HG02798 (cell line): ENCODE data around the gene SLC4A11.

Experiments used
- ATAC-seq: cut with Tn5 transposase; IDR thresholded peaks from one replicate; pipeline ENCODE4 v1.9.1; 2021; ENCODE audit warnings: mild to moderate bottlenecking; ENCODE audit not compliant: unreplicated experiment, poor library complexity

The SLC4A11 gene

GRCh38 chr20:3247638-3248037 lies 8.6 kb upstream of the SLC4A11 start:
- no peak for ATAC-seq

GRCh38 chr20:3246682-3247081 lies 7.7 kb upstream of the SLC4A11 start:
- ATAC-seq: no peak

DNA sequence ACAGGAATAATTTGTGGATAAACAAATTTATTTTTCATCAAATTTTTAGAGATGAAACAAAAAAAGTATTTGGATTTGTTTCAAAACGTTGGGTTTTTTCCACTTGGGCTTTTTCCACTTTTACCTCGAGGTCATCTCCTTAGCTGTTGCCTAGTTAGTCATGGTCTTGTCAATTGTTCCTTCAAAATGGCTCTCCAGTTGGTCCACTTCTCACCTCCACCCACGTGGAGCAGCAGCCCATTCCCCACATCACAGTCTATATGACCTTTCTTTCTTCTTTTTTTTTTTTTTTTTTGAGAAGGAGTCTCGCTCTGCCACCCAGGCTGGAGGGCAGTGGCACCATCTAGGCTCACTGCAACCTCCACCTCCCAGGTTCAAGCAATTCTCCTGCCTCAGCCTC lies 6.7 kb upstream of the SLC4A11 start:
- ATAC-seq: no peak

- no peak for ATAC-seq
Observed at GRCh38 chr20:3245156-3245555, 6.2 kb upstream of the SLC4A11 start.

- ATAC-seq: no peak
Observed at GRCh38 chr20:3244613-3245012, 5.6 kb upstream of the SLC4A11 start.

- no peak for ATAC-seq
Observed at GRCh38 chr20:3243718-3244358, 4.8 kb upstream of the SLC4A11 start.

DNA sequence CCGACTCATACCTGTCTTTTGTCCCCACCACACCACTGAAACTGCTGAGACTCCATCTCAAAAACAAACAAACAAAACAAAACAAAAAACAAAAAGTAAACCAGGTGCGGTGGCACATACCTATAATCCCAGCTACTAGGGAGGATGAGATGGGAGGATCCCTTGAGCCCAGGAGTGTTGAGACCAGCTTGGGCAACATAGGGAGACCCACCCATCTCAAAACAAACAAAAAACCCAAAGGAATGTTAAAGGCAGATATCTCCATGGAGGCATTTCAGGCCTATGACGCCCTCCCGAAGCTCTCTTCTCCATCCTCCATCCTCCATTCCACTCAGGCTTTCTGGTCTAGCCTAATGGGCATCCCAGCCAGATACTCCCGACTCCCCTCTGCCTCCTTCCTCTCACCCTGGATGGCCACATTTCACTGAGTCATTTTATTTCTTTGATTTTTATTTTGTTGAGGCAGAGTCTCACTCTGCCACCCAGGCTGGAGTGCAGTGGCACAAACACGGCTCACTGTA lies 3.2 kb upstream of the SLC4A11 start:
- ATAC-seq: no peak

GRCh38 chr20:3240776-3241363 lies 1.9 kb upstream of the SLC4A11 start:
- ATAC-seq: no peak

- ATAC-seq: no peak
Observed at GRCh38 chr20:3239867-3240775, 1.1 kb upstream of the SLC4A11 start.

- peak; percentile 32 for ATAC-seq
Observed at GRCh38 chr20:3238616-3239025, 369 bp downstream of the SLC4A11 start.

- ATAC-seq: no peak
Observed at GRCh38 chr20:3237958-3238615, 903 bp downstream of the SLC4A11 start.

- ATAC-seq: no peak
Observed at GRCh38 chr20:3237011-3237957, 1.7 kb downstream of the SLC4A11 start.

DNA sequence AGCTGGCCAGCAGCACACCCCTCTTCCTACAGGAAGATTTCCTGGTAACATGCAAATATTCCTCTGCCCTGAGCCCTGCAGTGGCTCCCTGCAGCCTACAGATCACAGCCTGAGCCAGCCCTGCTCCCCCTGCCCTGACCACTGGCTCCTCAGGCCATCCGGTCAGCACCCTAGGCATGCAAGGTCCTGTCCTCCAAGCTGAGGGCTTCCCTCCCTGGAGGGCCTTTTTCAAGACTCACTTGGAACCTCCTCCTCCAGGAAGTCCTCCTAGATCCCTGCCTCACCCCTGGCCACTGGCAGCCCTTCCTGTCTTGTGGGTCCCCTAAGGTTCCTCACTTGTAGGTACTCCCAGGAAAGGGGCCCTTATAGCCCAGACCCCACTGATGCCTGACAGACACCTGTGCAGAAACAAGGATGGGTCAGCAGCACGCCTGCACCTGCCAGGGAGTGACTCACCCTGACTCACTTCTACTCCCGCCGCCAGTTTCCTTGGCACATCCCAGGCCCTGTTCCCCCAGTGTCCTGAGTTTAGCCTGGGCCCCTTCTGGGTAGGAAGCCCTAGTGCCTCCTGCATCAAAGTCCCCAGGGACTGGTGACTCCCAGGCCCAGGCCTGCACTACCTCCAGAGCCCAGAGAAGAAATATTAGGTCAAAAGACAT lies 3.2 kb downstream of the SLC4A11 start:
- no peak for ATAC-seq

DNA sequence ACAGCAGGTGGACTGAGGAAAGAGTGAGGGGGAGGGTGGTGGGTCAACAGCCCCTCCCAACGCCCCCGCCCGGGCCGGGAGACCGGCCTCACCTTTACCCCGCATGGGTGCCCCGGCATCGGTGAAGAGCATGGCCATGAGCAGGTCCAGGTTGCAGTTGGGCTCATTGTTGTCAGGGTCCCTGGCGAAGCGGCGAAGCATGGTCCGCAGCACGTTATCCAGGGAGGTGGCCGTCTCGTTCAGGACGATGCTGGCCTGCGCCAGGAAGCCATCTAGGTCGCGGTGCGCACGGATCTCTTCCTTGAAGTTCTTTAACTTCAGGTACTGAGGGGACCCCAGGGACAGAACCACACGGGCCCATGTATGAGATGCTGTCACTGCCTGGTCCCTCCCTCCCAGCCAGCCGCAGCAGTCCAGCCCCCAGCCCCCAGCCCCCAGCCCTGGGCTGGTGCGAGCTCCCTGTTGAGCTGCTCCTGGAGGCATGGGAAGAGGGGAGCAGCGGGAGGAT lies 4.9 kb downstream of the SLC4A11 start:
- ATAC-seq: no peak

DNA sequence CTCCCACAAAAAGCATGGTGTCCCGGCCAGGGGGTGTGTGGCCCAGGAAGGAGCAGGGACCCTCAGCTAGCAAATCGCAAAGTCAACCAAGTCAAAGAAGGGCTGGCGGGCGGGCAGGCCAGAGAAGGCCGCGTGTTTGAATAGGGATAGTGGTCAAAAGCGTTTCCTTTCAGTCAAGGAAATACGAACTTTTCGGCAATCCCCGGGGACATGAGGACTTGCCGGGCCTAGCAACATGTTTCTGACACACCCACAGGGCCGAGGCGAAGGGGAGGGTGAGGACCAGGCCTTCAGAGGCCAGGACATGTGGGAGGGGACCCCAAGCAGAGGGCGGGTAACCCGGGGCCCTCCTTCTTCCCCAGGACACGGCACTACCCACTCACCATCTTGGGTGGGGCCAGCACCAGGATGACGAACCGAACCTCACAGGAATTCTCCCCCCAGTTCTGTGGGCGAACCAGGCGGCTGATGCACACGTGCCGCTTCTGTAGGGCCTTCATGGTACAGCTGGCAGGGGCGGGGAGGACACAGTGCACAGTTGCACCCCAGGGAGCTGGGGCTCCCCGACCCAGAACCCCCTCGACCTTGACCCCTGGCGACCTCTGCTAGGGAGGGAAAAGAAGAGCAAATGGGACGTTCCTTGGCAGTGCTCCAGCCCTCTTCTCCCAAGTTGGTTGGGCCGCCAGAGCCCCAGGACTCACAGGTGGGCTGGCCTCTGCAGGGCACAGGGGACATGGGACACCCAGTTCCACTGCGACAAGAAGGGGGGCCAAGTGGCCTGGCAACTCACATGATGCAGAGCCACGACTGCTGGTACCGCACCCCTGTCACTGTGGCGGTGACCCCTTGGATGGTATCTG lies 5.6 kb downstream of the SLC4A11 start:
- ATAC-seq: no peak

DNA sequence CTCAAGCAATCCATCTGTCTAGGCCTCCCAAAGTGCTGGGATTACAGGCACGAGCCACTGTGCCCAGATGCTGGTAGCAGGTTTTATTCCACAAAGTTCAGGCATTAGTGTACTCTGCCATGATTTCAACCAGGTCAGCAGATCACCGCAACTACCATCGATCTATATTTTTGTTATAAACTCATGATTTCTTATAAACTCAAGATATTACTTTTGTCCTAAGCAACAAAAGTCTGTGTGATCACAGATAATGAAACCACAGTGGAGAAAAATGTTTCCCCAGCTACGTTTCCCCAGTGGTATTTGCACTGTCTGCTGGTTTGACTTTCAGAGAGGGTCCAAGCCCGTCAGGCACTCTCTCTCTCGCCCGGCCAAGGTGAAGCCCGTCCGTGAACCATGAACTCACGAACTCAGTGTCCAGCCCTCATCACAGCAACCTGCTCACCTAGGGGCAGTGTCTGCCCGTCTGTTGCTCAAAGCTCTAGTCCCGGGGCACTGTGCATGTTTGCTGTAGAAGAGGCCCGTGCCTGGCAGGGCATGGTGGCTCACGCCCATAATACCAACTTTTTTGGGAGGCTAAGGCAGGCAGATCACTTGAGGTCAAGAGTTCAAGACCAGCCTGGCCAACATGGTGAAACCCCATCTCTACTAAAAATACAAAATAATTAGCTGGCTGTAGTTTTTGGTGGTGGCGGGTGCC lies 7.0 kb downstream of the SLC4A11 start:
- no peak for ATAC-seq

GRCh38 chr20:3231116-3231515 lies 7.9 kb downstream of the SLC4A11 start:
- no peak for ATAC-seq
